Activated CD4-positive, alpha-beta T cell treated with anti-CD3 and anti-CD28 coated beads, Interleukin-2, Interleukin-4, amounts not matched to agents 100 ng/mL and 50 ng/mL, durations not matched to agents 16 hours and 8 hours (primary cell): ENCODE data around the gene THAP3.

Experiments
- DNase-seq: peaks from one replicate; pipeline ENCODE4 v3.0.0-alpha.2; 2020; ENCODE audit warnings: low spot score

THAP3 gene

GRCh38 chr1:6673816-6674398 is 49.2 kb downstream of the THAP3 start:
- DNase-seq: no peak

- no peak for DNase-seq
Observed at GRCh38 chr1:6674771-6675170, 50.1 kb downstream of the THAP3 start.

- no peak for DNase-seq
Observed at GRCh38 chr1:6675941-6676340, 51.3 kb downstream of the THAP3 start.
